Panc1 (cell line): Measurements from ENCODE around the gene KRT5. TPM values are rescaled to one million over a fixed set of nuclear protein-coding genes. Genes with fewer than 3 reads are reported as not detected.

Experiments used
- ATAC-seq: fragments of 200-7000 bp; cut with Tn5 transposase; 2 replicates; pipeline ENCODE4 v1.9.1; 2020; ENCODE audit warnings: mild to moderate bottlenecking, moderate library complexity
- BruUV-seq: library from RNA; stranded (reverse); fragments of 400-500 nt; replicated peaks from 2 replicates; lab custom pipeline; 2021; lab: Mats Ljungman, UMichigan
- CTCF ChIA-PET: fragments of 300-600 bp; sonication (Branson Sonifier 250); formaldehyde crosslinking; loops from one replicate; lab custom pipeline; 2022; ENCODE audit warnings: antibody characterized with exemption; lab: Charles Lee
- POLR2A ChIA-PET: fragments of 300-600 bp; sonication (Branson Sonifier 250); formaldehyde crosslinking; loops from one replicate; lab custom pipeline; 2022; ENCODE audit warnings: antibody characterized with exemption; lab: Charles Lee
- DNase-seq: peaks from one replicate; pipeline ENCODE4 v3.0.0-alpha.2; 2010; ENCODE audit warnings: low read depth, low spot score
- H3K27ac ChIP-seq: 2 replicates; pipeline ENCODE4 v1.5.1; 2011; ENCODE audit warnings: mild to moderate bottlenecking, low read length, inconsistent platforms
- H3K27me3 ChIP-seq: fragments of 200-500 bp; sonication (Bioruptor generic); 2 replicates; pipeline ENCODE4 v1.6.0; 2014; ENCODE audit warnings: low read length, inconsistent platforms; ENCODE audit not compliant: control insufficient read depth, insufficient read depth
- H3K36me3 ChIP-seq: fragments of 200-500 bp; sonication (Bioruptor generic); 2 replicates; pipeline ENCODE4 v1.5.1; 2014; ENCODE audit warnings: inconsistent platforms, mild to moderate bottlenecking, low read length, moderate library complexity; ENCODE audit not compliant: control insufficient read depth, insufficient read depth
- H3K4me1 ChIP-seq: 2 replicates; pipeline ENCODE4 v1.5.1; 2011; ENCODE audit warnings: inconsistent platforms, mild to moderate bottlenecking, low read length, moderate library complexity; ENCODE audit not compliant: control insufficient read depth, insufficient read depth
- H3K4me3 ChIP-seq, 2 experiments: 2 replicates each; pipeline ENCODE4 v1.5.1; 2011 to 2012; ENCODE audit warnings: low read depth in 2 of 2, low read length in 2 of 2, mild to moderate bottlenecking in 2 of 2, inconsistent platforms in 1 of 2, moderate library complexity in 1 of 2
- H3K9me3 ChIP-seq: fragments of 200-500 bp; sonication (Bioruptor generic); 2 replicates; pipeline ENCODE4 v1.5.1; 2014; ENCODE audit warnings: low read depth, mild to moderate bottlenecking, inconsistent platforms, low read length, moderate library complexity; ENCODE audit not compliant: control insufficient read depth, insufficient read depth
- POLR2AphosphoS5 ChIP-seq: IDR thresholded peaks from 2 replicates; pipeline ENCODE4 v1.6.1; 2012; ENCODE audit warnings: mild to moderate bottlenecking, low read depth, low read length, moderate library complexity
- SIN3A ChIP-seq: IDR thresholded peaks from 2 replicates; pipeline ENCODE4 v1.6.1; 2012; ENCODE audit warnings: low read depth, mild to moderate bottlenecking, low read length, moderate library complexity, borderline replicate concordance; ENCODE audit not compliant: insufficient read depth
- TCF7L2 ChIP-seq: IDR thresholded peaks from 2 replicates; pipeline ENCODE4 v1.6.1; 2011; ENCODE audit warnings: mild to moderate bottlenecking, low read depth, low read length, inconsistent platforms
- in situ Hi-C: cut with HindIII; loops from 2 replicates; pipeline ENCODE4 v1.10.0; 2016; ENCODE audit warnings: low sequenced_read_pairs, low pct_unique_long_range_greater_than_20kb
- intact Hi-C: fragments of 100-400 bp; cut with micrococcal nuclease; formaldehyde crosslinking; loops from one replicate; pipeline ENCODE4 v1.10.0; 2022; ENCODE audit not compliant: unreplicated experiment
- total RNA-seq: library from RNA; stranded (reverse); gene quantifications from one replicate; pipeline ENCODE4 v1.2.1, GENCODE V29; 2021; ENCODE audit not compliant: unreplicated experiment
- TF ChIP-seq, protein P1 (sequence below): fragments of 450-650 bp; IDR thresholded peaks from 2 replicates; pipeline ENCODE4 v1.5.1; 2017; ENCODE audit warnings: mild to moderate bottlenecking
- TF ChIP-seq, protein P2 (sequence below), 2 experiments: IDR thresholded peaks; 2 replicates each; pipeline ENCODE4 v1.6.1; 2011 to 2012; ENCODE audit warnings: low read depth in 2 of 2, control low read depth in 1 of 2, low read length in 1 of 2, mild to moderate bottlenecking in 1 of 2, moderate library complexity in 1 of 2; ENCODE audit not compliant: insufficient read depth in 1 of 2

The KRT5 gene
- total RNA-seq, 1 experiment from 2014 or later = not detected

DNA sequence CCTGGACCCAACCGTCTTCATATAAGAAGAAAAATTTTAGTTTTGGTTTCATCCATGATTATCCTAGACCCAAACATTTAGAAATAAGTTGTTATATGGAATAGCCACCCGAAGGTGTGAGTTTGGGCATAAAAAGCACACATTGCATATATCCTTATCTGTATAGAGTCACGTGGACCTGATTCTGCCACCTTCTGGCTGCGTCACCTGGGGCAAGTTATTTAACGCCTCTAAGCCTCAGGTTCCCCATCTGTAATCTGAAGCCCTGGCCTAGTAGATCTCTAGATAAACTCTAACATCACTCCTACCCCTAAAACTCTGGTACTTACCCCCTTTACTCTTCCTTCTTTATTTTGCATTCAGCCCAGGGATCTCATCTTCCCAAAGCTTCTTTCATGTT is 14.3 kb upstream of the KRT5 start:
- in situ Hi-C loops = no loop called here
- DNase-seq = no peak
- H3K9me3 ChIP-seq = no peaks in the 10 kb centered on the region
- BruUV-seq = no TSS peak
- intact Hi-C loops = no loop called here
- no peak overlapping the region for H3K4me3 ChIP-seq
- ChIA-PET POLR2A (no interaction called here), CTCF (no interaction called here)
- TF ChIP-seq SIN3A (no peak), POLR2AphosphoS5 (no peak), TCF7L2 (no peak)
- TF ChIP-seq, protein P1, sequence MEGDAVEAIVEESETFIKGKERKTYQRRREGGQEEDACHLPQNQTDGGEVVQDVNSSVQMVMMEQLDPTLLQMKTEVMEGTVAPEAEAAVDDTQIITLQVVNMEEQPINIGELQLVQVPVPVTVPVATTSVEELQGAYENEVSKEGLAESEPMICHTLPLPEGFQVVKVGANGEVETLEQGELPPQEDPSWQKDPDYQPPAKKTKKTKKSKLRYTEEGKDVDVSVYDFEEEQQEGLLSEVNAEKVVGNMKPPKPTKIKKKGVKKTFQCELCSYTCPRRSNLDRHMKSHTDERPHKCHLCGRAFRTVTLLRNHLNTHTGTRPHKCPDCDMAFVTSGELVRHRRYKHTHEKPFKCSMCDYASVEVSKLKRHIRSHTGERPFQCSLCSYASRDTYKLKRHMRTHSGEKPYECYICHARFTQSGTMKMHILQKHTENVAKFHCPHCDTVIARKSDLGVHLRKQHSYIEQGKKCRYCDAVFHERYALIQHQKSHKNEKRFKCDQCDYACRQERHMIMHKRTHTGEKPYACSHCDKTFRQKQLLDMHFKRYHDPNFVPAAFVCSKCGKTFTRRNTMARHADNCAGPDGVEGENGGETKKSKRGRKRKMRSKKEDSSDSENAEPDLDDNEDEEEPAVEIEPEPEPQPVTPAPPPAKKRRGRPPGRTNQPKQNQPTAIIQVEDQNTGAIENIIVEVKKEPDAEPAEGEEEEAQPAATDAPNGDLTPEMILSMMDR = no peak
- TF ChIP-seq, protein P2, sequence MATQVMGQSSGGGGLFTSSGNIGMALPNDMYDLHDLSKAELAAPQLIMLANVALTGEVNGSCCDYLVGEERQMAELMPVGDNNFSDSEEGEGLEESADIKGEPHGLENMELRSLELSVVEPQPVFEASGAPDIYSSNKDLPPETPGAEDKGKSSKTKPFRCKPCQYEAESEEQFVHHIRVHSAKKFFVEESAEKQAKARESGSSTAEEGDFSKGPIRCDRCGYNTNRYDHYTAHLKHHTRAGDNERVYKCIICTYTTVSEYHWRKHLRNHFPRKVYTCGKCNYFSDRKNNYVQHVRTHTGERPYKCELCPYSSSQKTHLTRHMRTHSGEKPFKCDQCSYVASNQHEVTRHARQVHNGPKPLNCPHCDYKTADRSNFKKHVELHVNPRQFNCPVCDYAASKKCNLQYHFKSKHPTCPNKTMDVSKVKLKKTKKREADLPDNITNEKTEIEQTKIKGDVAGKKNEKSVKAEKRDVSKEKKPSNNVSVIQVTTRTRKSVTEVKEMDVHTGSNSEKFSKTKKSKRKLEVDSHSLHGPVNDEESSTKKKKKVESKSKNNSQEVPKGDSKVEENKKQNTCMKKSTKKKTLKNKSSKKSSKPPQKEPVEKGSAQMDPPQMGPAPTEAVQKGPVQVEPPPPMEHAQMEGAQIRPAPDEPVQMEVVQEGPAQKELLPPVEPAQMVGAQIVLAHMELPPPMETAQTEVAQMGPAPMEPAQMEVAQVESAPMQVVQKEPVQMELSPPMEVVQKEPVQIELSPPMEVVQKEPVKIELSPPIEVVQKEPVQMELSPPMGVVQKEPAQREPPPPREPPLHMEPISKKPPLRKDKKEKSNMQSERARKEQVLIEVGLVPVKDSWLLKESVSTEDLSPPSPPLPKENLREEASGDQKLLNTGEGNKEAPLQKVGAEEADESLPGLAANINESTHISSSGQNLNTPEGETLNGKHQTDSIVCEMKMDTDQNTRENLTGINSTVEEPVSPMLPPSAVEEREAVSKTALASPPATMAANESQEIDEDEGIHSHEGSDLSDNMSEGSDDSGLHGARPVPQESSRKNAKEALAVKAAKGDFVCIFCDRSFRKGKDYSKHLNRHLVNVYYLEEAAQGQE (IDR thresholded peaks at IDR 0.05; ENCODE audit: insufficient read depth in 1 of 2, low read depth in 2 of 2, low read length in 1 of 2) = no peak
- H3K4me1 ChIP-seq = peaks cover 10% of the 10 kb centered on the region
- no peaks in the 10 kb centered on the region for H3K27me3 ChIP-seq
- H3K27ac ChIP-seq = no peak overlapping the region
- no peak for ATAC-seq
- no peaks in the 10 kb centered on the region for H3K36me3 ChIP-seq

DNA sequence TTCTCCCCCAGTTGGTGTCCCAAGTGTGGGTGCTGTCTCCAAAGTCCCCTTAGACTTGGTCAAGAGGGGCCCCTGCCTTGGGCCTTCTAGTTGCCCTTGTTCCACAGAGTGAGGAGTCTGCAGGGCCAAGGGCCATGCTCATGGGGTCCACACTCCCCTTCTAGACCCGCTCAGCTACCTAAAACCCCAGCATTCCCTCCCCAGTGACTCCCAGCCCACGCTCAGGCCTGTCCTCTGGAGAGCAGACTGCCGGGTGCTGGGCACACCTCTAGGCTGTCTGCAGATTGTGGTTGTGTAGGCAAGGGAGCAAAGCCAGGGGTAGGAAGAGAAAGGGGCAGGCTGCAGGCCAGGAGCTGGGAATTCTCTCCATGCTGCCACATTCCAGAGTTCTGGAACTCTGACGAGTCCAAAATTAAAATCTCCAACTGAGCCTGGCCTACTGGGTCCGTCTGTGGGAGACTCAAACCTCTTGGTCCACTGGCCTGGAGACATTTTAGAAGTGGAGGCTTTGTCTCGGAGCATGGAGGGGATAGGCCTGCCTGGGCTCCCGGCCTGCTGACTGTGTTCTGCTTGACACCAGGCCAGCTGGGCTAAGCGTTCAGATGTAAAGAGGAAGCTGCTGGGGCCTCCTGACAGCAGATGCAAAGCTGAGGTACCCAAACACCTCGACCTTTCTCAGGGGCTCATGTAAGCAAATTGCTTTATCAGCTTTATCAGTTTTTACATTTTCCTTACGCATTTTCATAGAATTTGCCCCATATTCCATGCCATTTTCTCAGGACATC is 13.7 kb upstream of the KRT5 start:
- intact Hi-C loops = no loop called here

More for the DNA sequence above, 13.7 kb upstream of the KRT5 start:
- no peak for DNase-seq
- Histone ChIP-seq H3K36me3 (no peaks in the 10 kb centered on the region), H3K4me1 (peaks cover 4% of the 10 kb centered on the region), H3K4me3 (no peak overlapping the region), H3K27me3 (no peaks in the 10 kb centered on the region), H3K9me3 (no peaks in the 10 kb centered on the region), H3K27ac (no peak overlapping the region)
- CTCF ChIA-PET = interaction anchor here (0.8 kb wide), 1 partner anchor 11 kb away, joined by 5 read pairs; no protein-coding TSS in a partner anchor
- no peak for ATAC-seq
- no TSS peak for BruUV-seq
- POLR2A ChIA-PET = no interaction called here
- TF ChIP-seq, protein P1 = no peak
- TF ChIP-seq POLR2AphosphoS5 (no peak), TCF7L2 (no peak), SIN3A (no peak)
- TF ChIP-seq, protein P2 (IDR thresholded peaks at IDR 0.05; ENCODE audit: insufficient read depth in 1 of 2, low read depth in 2 of 2, low read length in 1 of 2) = no peak
- in situ Hi-C loops = no loop called here
